Lung (tissue), 12 donors: ENCODE results near the gene COG7. TPM values are rescaled to one million over a fixed set of nuclear protein-coding genes. Genes with fewer than 3 reads are reported as not detected.

Experiments
- ATAC-seq: fragments of 200-7000 bp; cut with Tn5 transposase; one replicate; pipeline ENCODE4 v1.9.1; 2020; ENCODE audit warnings: moderate number of reproducible peaks; ENCODE audit not compliant: insufficient read depth, low FRiP score
- DNase-seq, 3 donors: peaks; one replicate each; pipeline ENCODE4 v3.0.0-alpha.2; 2013 to 2017
- H3K27ac ChIP-seq, 2 donors: one replicate each; pipeline ENCODE4 v1.5.1; 2013; ENCODE audit warnings: mild to moderate bottlenecking in 2 of 2, moderate library complexity in 2 of 2, control low read depth in 1 of 2, inconsistent platforms in 1 of 2, low read depth in 1 of 2, low read length in 1 of 2
- H3K27me3 ChIP-seq, 3 donors: one replicate each; pipeline ENCODE4 v1.5.1; 2013; ENCODE audit warnings: low read length in 2 of 3; ENCODE audit not compliant: control insufficient read depth in 3 of 3, insufficient read depth in 3 of 3
- H3K36me3 ChIP-seq, 4 donors: one replicate each; pipeline ENCODE4 v1.5.1; 2013; ENCODE audit warnings: low read length in 4 of 4, mild to moderate bottlenecking in 1 of 4, moderate library complexity in 1 of 4; ENCODE audit not compliant: control insufficient read depth in 4 of 4, insufficient read depth in 4 of 4
- H3K4me1 ChIP-seq, 5 donors: one replicate each; pipeline ENCODE4 v1.5.1; 2013; ENCODE audit warnings: low read length in 5 of 5, mild to moderate bottlenecking in 2 of 5, moderate library complexity in 1 of 5; ENCODE audit not compliant: control insufficient read depth in 5 of 5, insufficient read depth in 5 of 5
- H3K4me3 ChIP-seq: one replicate; pipeline ENCODE4 v1.5.1; 2013; ENCODE audit warnings: mild to moderate bottlenecking, control low read depth, moderate library complexity
- H3K9ac ChIP-seq, 2 donors: one replicate each; pipeline ENCODE4 v1.5.1; 2013; ENCODE audit warnings: low read length in 2 of 2, control low read depth in 1 of 2; ENCODE audit not compliant: insufficient read depth in 1 of 2
- H3K9me3 ChIP-seq, 4 donors: one replicate each; pipeline ENCODE4 v1.5.1; 2013; ENCODE audit warnings: low read length in 3 of 4, mild to moderate bottlenecking in 1 of 4, moderate library complexity in 1 of 4; ENCODE audit not compliant: control insufficient read depth in 4 of 4, insufficient read depth in 3 of 4
- CTCF ChIP-seq: IDR thresholded peaks from 2 replicates; pipeline ENCODE4 v1.5.1; 2012; ENCODE audit warnings: mild to moderate bottlenecking; ENCODE audit errors: control extremely low read depth, extremely low read depth
- WGBS, 2 donors: extraction: QIAGEN DNeasy Blood & Tissue Kit; methylation state at CpG; one replicate each; pipeline ENCODE4 v1.1.7; 2013; 5-methylcytosine and 5-hydroxymethylcytosine counted together
- polyA plus RNA-seq, 2 donors: library from polyadenylated mRNA; stranded (reverse); fragments of 200-250 nt; gene quantifications; one replicate each; pipeline ENCODE4 v1.2.1, GENCODE V29; 2013
- total RNA-seq, 2 donors: library from RNA; depleted of rRNA in 1 of 2; stranded (reverse); fragments of >200 nt in 1 of 2; gene quantifications; one replicate each; pipeline ENCODE4 v1.2.1, GENCODE V29; 2014 to 2021
- donor health status: control.
- donor health status: control.
- donor health status: Bipolar disorder and iron deficiency.
- donor health status: healthy.
- donor health status: DM: yes; HTN: yes; CAD: no.

COG7 gene
- total and polyA plus RNA-seq, 4 donors = 14.9 to 34.0 (median 20.0) TPM

GRCh38 chr16:23435500-23435899, 17.5 kb downstream of the COG7 start:
- H3K4me3 ChIP-seq = no peak overlapping the region
- H3K27me3 ChIP-seq = no peaks in the 10 kb centered on the region
- no peak overlapping the region for H3K27ac ChIP-seq
- H3K9ac ChIP-seq = no peak overlapping the region
- ATAC-seq (peak; percentile 79), DNase-seq (peak; percentile 44 to 63 (median 56))
- 18 to 25% methylated on average over 6 of the region's 6 CpGs for WGBS, 2 donors
- no peaks in the 10 kb centered on the region for H3K9me3 ChIP-seq
- TF ChIP-seq CTCF = peak; percentile 74
- peaks cover 0 to 3% (median 0%) of the 10 kb centered on the region in 5 donors for H3K4me1 ChIP-seq
- H3K36me3 ChIP-seq = peaks cover 9 to 38% (median 16%) of the 10 kb centered on the region in 4 donors

GRCh38 chr16:23434380-23434779, 18.6 kb downstream of the COG7 start:
- H3K27me3 ChIP-seq = no peaks in the 10 kb centered on the region
- peaks cover 9 to 36% (median 16%) of the 10 kb centered on the region in 4 donors for H3K36me3 ChIP-seq
- WGBS, 2 donors = 27 to 37% methylated on average over 6 of the region's 6 CpGs
- peak; percentile 82 for TF ChIP-seq CTCF
- ATAC-seq (peak; percentile 68), DNase-seq (peak; percentile 14 to 76 (median 69))
- H3K9me3 ChIP-seq = no peaks in the 10 kb centered on the region
- no peak overlapping the region for H3K9ac ChIP-seq
- H3K27ac ChIP-seq = no peak overlapping the region
- H3K4me1 ChIP-seq = peaks cover 0 to 3% (median 0%) of the 10 kb centered on the region in 5 donors
- no peak overlapping the region for H3K4me3 ChIP-seq

- H3K36me3 ChIP-seq = peaks cover 9 to 33% (median 16%) of the 10 kb centered on the region in 4 donors
- peak overlapping the region in 1 of 2 donors; percentile 54 for H3K27ac ChIP-seq
- no peaks in the 10 kb centered on the region for H3K9me3 ChIP-seq
- ATAC-seq (no peak), DNase-seq (no peak)
- TF ChIP-seq CTCF = no peak
- no peak overlapping the region for H3K4me3 ChIP-seq
- no peaks in the 10 kb centered on the region for H3K27me3 ChIP-seq
- H3K4me1 ChIP-seq = peaks cover 0 to 3% (median 0%) of the 10 kb centered on the region in 5 donors
- no peak overlapping the region for H3K9ac ChIP-seq
- 74 to 88% methylated on average over 16 of the region's 16 CpGs for WGBS, 2 donors
Measured at GRCh38 chr16:23433261-23433920, 19.6 kb downstream of the COG7 start.
